DOHH2 (cell line): ENCODE data around the gene AFF4.

Experiments
- EZH2phosphoT487 ChIP-seq: fragments of 200-600 bp; sonication (generic); IDR thresholded peaks from 2 replicates; pipeline ENCODE4 v1.6.1; 2017; ENCODE audit warnings: borderline replicate concordance, mild to moderate bottlenecking, antibody characterized with exemption, low read length, moderate library complexity, mixed read lengths
- TF ChIP-seq, protein P1 (sequence below): fragments of 200-600 bp; sonication (generic); IDR thresholded peaks from one replicate; pipeline ENCODE4 v1.5.1; 2014; ENCODE audit warnings: antibody characterized with exemption, mild to moderate bottlenecking, low read depth, low read length; ENCODE audit not compliant: poor library complexity, severe bottlenecking

DNA sequence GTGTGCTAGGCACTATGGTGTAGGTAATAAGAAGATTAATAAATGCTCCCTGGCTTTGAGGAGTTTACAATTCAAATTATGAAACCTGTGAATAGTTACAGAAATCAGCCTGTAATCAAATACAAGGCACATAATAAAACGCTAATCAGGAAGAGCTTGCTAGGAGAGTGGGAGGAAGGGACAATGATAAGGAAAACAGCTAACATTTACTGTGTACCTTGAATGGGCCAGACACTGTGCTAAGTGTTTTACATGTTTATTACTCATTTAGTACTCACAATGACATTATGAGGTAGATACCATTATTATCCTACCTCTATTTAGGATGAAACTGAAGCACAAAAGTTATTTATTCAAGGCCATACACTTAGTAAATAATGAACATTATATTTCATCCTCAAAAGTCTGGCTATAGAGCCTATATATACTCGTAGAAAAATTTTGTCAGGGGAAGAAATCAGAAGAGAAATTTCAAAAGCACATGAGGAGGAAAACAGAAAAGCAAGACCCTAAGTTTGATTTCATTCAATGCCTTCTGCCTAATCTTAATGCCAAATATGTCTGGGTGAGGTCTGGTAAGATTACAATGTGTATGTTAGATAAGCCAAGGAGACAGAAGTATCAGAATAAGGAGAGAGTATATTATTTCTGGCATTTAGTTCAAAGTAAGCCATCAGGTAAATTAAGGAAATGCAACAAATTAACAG lies 35.9 kb downstream of the AFF4 start:
- TF ChIP-seq, protein P1, sequence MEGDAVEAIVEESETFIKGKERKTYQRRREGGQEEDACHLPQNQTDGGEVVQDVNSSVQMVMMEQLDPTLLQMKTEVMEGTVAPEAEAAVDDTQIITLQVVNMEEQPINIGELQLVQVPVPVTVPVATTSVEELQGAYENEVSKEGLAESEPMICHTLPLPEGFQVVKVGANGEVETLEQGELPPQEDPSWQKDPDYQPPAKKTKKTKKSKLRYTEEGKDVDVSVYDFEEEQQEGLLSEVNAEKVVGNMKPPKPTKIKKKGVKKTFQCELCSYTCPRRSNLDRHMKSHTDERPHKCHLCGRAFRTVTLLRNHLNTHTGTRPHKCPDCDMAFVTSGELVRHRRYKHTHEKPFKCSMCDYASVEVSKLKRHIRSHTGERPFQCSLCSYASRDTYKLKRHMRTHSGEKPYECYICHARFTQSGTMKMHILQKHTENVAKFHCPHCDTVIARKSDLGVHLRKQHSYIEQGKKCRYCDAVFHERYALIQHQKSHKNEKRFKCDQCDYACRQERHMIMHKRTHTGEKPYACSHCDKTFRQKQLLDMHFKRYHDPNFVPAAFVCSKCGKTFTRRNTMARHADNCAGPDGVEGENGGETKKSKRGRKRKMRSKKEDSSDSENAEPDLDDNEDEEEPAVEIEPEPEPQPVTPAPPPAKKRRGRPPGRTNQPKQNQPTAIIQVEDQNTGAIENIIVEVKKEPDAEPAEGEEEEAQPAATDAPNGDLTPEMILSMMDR = no peak
- TF ChIP-seq EZH2phosphoT487 = no peak
